IPS-20b (cell line): Measurements from ENCODE around the gene PLEKHM1.
"Not testable (repeated sequence)": the region's sequence is repeated elsewhere in the genome, so short reads cannot be mapped to it uniquely, and the experiment has no call there.

ENCODE experiments used
- H3K27ac ChIP-seq: one replicate; pipeline ENCODE4 v1.5.1; 2013; ENCODE audit warnings: low read length
- H3K27me3 ChIP-seq: 2 replicates; pipeline ENCODE4 v1.6.1; 2013; ENCODE audit warnings: mild to moderate bottlenecking, low read length, inconsistent platforms; ENCODE audit not compliant: insufficient read depth
- H3K36me3 ChIP-seq: 2 replicates; pipeline ENCODE4 v1.6.1; 2013; ENCODE audit warnings: low read depth, mild to moderate bottlenecking, inconsistent platforms, low read length, moderate library complexity; ENCODE audit not compliant: insufficient read depth
- H3K4me1 ChIP-seq: 2 replicates; pipeline ENCODE4 v1.6.1; 2013; ENCODE audit warnings: mild to moderate bottlenecking, control low read depth, inconsistent platforms, low read length, moderate library complexity; ENCODE audit not compliant: insufficient read depth
- H3K4me3 ChIP-seq: 2 replicates; pipeline ENCODE4 v1.5.1; 2013; ENCODE audit warnings: mild to moderate bottlenecking, low read length, inconsistent platforms
- H3K9ac ChIP-seq: 2 replicates; pipeline ENCODE4 v1.6.1; 2013; ENCODE audit warnings: low read depth, mild to moderate bottlenecking, inconsistent platforms, low read length, moderate library complexity
- H3K9me3 ChIP-seq: 2 replicates; pipeline ENCODE4 v1.6.1; 2013; ENCODE audit warnings: mild to moderate bottlenecking, low read depth, low read length, inconsistent platforms; ENCODE audit not compliant: insufficient read depth

The PLEKHM1 gene

GRCh38 chr17:45453731-45454130 lies 36.8 kb downstream of the PLEKHM1 start:
- H3K27me3 ChIP-seq, H3K4me1 ChIP-seq, H3K36me3 ChIP-seq, H3K4me3 ChIP-seq, H3K9ac ChIP-seq, H3K27ac ChIP-seq, H3K9me3 ChIP-seq: not testable (repeated sequence)

DNA sequence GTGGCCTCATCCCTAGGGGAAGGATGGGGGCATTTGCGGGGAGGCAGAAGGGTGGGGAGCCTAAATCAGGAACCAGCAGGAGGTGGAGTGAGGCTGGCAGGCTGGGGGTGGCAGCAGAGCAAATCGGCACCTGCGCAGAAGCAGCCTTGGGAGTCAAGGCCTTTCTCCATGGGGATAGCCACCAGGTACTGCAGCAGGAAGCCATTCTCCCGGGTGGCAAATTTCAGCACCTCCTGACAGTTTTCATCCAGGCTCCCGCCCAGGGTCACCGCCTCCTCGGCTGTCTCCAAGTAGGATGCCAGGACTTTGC lies 37.3 kb downstream of the PLEKHM1 start:
- H3K36me3 ChIP-seq, H3K4me3 ChIP-seq, H3K4me1 ChIP-seq, H3K27me3 ChIP-seq, H3K9ac ChIP-seq, H3K27ac ChIP-seq, H3K9me3 ChIP-seq: not testable (repeated sequence)

DNA sequence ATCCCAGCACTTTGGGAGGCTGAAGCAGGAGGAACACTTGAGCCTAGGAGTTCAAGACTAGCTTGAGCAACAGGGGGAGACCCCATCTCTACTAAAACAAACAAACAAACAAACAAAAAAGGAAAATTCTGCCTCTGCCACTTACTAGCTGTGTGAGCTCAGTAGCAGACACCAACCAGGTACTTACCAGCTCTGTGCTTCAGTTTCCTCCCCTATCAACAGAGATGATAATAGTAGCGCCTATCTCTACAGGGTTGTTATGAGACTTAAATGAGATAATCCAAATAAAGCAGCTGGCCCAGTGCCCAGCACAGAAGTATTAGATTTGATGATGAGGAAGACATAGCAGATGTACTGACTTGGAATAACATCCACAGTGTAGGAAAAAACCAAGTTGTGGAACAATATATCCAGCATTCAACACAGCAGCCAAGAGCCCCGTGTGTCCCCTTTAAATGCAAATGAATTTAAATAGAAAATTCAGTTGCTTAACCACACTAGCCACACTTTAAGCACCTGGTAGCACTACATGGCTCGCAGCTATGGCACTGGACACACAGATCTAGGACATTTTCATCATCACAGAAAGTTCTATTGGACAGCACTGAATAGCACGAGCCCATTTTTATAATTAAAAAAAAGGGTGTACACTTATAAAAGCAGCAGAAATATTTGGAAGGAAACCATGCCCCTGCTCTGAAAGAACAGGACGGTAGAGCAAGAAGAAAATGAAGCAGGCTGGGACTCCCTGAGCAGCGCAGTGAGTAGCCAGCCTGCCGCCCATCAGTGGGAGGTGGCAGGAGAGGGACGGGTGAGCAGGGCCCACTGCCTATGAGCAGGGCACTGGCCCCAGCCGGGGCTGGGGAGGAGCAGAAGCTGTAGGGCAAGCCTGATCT lies 37.9 kb downstream of the PLEKHM1 start:
- H3K27me3 ChIP-seq, H3K36me3 ChIP-seq, H3K4me1 ChIP-seq, H3K27ac ChIP-seq, H3K9ac ChIP-seq, H3K4me3 ChIP-seq, H3K9me3 ChIP-seq: not testable (repeated sequence)

- not testable (repeated sequence) for H3K27ac ChIP-seq, H3K9ac ChIP-seq
Measured at GRCh38 chr17:45451660-45452059, 38.9 kb downstream of the PLEKHM1 start.

GRCh38 chr17:45451131-45451530 lies 39.4 kb downstream of the PLEKHM1 start:
- Histone ChIP-seq H3K27me3 (no peaks in the 10 kb centered on the region), H3K9me3 (no peaks in the 10 kb centered on the region), H3K9ac (no peak overlapping the region), H3K4me1 (no peaks in the 10 kb centered on the region), H3K27ac (no peak overlapping the region), H3K4me3 (no peak overlapping the region), H3K36me3 (no peaks in the 10 kb centered on the region)

More at GRCh38 chr17:45451660-45452059, 38.9 kb downstream of the PLEKHM1 start:
- not testable (repeated sequence) for H3K4me3 ChIP-seq, H3K4me1 ChIP-seq, H3K36me3 ChIP-seq, H3K9me3 ChIP-seq, H3K27me3 ChIP-seq

DNA sequence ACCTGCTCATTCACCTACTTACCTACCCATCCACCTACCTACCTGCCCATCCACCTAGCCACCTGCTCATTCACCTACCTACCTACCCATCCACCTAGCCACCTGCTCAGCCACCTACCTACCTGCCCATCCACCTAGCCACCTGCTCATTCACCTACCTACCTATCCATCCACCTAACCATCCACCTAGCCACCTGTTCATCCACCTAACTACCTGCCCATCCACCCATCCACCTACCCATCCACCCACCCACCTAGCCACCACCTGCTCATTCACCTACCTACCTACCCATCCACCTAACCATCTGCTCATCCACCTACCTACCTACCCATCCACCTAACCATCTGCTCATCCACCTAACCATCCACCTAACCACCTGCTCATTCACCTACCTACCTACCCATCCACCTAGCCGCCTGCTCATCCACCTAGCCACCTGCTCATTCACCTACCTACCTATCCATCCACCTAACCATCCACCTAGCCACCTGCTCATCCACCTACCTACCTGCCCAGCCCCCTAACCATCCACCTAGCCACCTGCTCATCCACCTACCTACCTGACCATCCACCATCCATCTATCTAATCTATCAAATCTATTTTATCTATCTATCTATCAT lies 40.7 kb downstream of the PLEKHM1 start:
- not testable (repeated sequence) for H3K9ac ChIP-seq, H3K9me3 ChIP-seq, H3K4me3 ChIP-seq, H3K4me1 ChIP-seq, H3K27me3 ChIP-seq, H3K27ac ChIP-seq, H3K36me3 ChIP-seq

DNA sequence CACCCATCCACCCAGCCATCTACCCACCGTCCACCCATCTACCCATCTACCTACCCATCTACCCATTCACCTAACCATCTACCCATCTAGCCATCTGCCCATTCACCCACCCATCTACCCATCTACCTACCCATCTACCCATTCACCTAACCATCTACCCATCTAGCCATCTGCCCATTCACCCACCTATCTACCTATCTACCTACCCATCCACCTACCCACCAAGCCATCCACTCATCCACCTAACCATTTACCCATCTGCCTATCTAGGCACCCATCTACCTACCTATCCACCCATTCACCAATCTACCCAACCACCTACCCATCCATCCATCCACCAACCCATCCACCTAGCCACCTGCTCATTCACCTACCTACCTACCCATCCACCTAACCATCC lies 41.3 kb downstream of the PLEKHM1 start:
- H3K27ac ChIP-seq, H3K27me3 ChIP-seq, H3K9me3 ChIP-seq, H3K4me3 ChIP-seq, H3K9ac ChIP-seq, H3K36me3 ChIP-seq, H3K4me1 ChIP-seq: not testable (repeated sequence)

DNA sequence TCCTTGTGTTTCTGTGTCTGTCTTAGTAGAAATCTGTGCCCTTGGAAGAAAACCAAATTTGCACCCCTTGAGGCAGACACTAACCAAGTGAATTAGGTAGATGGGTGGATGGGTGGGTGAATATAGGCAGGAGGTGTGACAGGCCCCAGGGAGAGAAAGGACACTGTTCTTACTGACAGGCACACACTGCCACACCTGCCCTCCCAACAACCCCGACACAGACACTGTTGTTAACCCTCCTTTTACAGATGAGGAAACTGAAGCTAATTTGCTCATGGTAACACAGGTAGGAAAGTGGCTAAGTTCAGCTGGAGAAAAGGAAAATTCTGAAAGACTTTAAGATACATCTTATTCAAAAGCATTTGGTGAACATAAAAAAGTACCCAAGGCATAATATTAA lies 42.0 kb downstream of the PLEKHM1 start:
- not testable (repeated sequence) for H3K27me3 ChIP-seq, H3K9ac ChIP-seq, H3K36me3 ChIP-seq, H3K4me1 ChIP-seq, H3K27ac ChIP-seq, H3K4me3 ChIP-seq, H3K9me3 ChIP-seq

- H3K9ac ChIP-seq, H3K9me3 ChIP-seq, H3K4me1 ChIP-seq, H3K27me3 ChIP-seq, H3K4me3 ChIP-seq, H3K36me3 ChIP-seq, H3K27ac ChIP-seq: not testable (repeated sequence)
Measured at GRCh38 chr17:45448066-45448465, 42.5 kb downstream of the PLEKHM1 start.

- not testable (repeated sequence) for H3K9me3 ChIP-seq, H3K9ac ChIP-seq, H3K27me3 ChIP-seq, H3K4me3 ChIP-seq, H3K36me3 ChIP-seq, H3K4me1 ChIP-seq, H3K27ac ChIP-seq
Measured at GRCh38 chr17:45447650-45448049, 42.9 kb downstream of the PLEKHM1 start.

DNA sequence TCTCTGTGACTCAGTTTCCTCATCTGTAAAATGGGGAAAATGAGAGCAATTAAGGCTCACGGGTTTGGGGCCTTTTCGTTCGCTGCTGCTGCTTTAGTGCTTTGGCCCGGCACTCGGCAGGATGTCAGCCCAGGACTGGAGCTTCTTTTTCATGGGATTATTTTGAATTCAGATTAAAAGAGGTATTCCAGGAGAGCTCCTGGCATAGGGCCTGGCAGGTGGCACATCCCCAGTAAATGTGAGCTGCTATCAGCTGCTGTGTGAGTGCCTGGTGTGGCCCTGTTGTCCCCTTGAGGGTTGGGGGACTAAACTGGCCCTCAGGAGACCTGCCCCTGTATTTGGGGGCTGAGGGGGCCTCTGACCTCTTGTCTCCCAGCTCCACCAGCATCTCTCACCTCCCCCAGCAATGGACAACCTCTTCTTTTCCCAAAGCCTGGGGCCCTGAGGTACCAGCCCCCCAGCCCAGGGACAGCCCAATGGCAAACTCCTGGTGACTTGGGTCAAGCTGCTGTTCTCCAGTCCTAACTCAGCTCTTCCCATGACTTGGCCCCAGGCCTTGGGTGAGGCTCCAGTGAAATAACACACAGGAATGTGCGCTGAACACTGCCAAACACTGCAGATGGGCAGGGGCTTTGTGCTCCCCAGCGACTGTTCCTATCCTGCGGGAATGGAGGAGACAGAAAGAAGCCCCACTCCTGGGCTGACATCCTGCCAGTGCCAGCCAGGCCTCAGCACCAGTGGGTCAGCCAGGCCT lies 43.5 kb downstream of the PLEKHM1 start:
- not testable (repeated sequence) for H3K27ac ChIP-seq, H3K4me1 ChIP-seq, H3K36me3 ChIP-seq, H3K27me3 ChIP-seq, H3K9me3 ChIP-seq, H3K9ac ChIP-seq, H3K4me3 ChIP-seq
